Upper lobe of left lung (tissue), 6 donors: ENCODE measurements around the gene SPAG16. TPM values are rescaled to one million over a fixed set of nuclear protein-coding genes. Genes with fewer than 3 reads are reported as not detected.

ENCODE experiments used
- ATAC-seq, 2 donors: fragments of 200-7000 bp; cut with Tn5 transposase; one replicate each; pipeline ENCODE4 v1.9.1; 2022; ENCODE audit warnings: mild to moderate bottlenecking in 2 of 2, moderate library complexity in 2 of 2; ENCODE audit not compliant: low FRiP score in 2 of 2
- DNase-seq, 2 donors: peaks; one replicate each; pipeline ENCODE4 v3.0.0-alpha.2; 2019 to 2020
- H3K27ac ChIP-seq, 4 donors: fragments of 200-600 bp; sonication (generic); one replicate each; pipeline ENCODE4 v1.5.1; 2016 to 2019
- H3K27me3 ChIP-seq, 4 donors: fragments of 200-600 bp; sonication (generic); one replicate each; pipeline ENCODE4 v1.5.1; 2017 to 2019
- H3K36me3 ChIP-seq, 4 donors: fragments of 200-600 bp; sonication (generic); one replicate each; pipeline ENCODE4 v1.5.1; 2016 to 2019
- H3K4me1 ChIP-seq, 4 donors: fragments of 200-600 bp; sonication (generic); one replicate each; pipeline ENCODE4 v1.5.1; 2018 to 2019
- H3K4me3 ChIP-seq, 4 donors: fragments of 200-600 bp; sonication (generic); one replicate each; pipeline ENCODE4 v1.5.1; 2017 to 2019; ENCODE audit warnings: mild to moderate bottlenecking in 2 of 4, moderate library complexity in 1 of 4
- H3K9me3 ChIP-seq, 4 donors: fragments of 200-600 bp; sonication (generic); one replicate each; pipeline ENCODE4 v1.5.1; 2018 to 2019
- CTCF ChIP-seq, 6 experiments: fragments of 450-650 bp in 4 of 6; fragments of 200-600 bp in 2 of 6; sonication (generic) in 2 of 6; IDR thresholded peaks; one replicate each; pipeline ENCODE4 v1.5.1; 2016 to 2019; ENCODE audit warnings: antibody characterized with exemption in 6 of 6
- EP300 ChIP-seq, 4 donors: sonication (generic); formaldehyde crosslinking; IDR thresholded peaks; one replicate each; pipeline ENCODE4 v1.5.1; 2017; ENCODE audit warnings: antibody characterized with exemption in 4 of 4, control low read depth in 2 of 4
- POLR2A ChIP-seq, 4 donors: fragments of 450-650 bp; IDR thresholded peaks; one replicate each; pipeline ENCODE4 v1.5.1; 2016 to 2017; ENCODE audit warnings: antibody characterized with exemption in 4 of 4, mild to moderate bottlenecking in 2 of 4
- POLR2AphosphoS5 ChIP-seq, 2 donors: sonication (generic); formaldehyde crosslinking; IDR thresholded peaks; one replicate each; pipeline ENCODE4 v1.5.1; 2017; ENCODE audit warnings: antibody characterized with exemption in 2 of 2
- WGBS, 2 donors: methylation state at CpG; one replicate each; pipeline ENCODE4 v1.1.5; 2017 to 2018; 5-methylcytosine and 5-hydroxymethylcytosine counted together
- total RNA-seq, 6 donors: library from RNA; depleted of rRNA in 4 of 6; stranded (reverse); fragments of >200 nt in 4 of 6; gene quantifications; one replicate each; pipeline versions ENCODE4 v1.1.0 to v1.2.1, GENCODE V29; 2016 to 2021
- donor health status: DM: no; HTN: no; CAD: no; lungs with moderate emphysema.
- donor health status: DM: no; HTN: yes; CAD: no; lungs with severe emphysema.

The SPAG16 gene
- total RNA-seq, 6 donors from 2014 or later = 9.7 to 65.0 (median 12.9) TPM

GRCh38 chr2:213545481-213545880 is 261.2 kb downstream of the SPAG16 start:
- Histone ChIP-seq H3K4me3 (no peak overlapping the region), H3K36me3 (no peaks in the 10 kb centered on the region), H3K4me1 (no peaks in the 10 kb centered on the region), H3K9me3 (no peaks in the 10 kb centered on the region), H3K27me3 (no peaks in the 10 kb centered on the region), H3K27ac (no peak overlapping the region)
- no peak for DNase-seq
- TF ChIP-seq POLR2A (IDR thresholded peaks at IDR 0.05) (no peak), EP300 (IDR thresholded peaks at IDR 0.05) (no peak), CTCF (IDR thresholded peaks at IDR 0.05) (no peak), POLR2AphosphoS5 (IDR thresholded peaks at IDR 0.05) (no peak)
- WGBS, 2 donors = 39 to 51% methylated on average over 2 of the region's 2 CpGs
- no peak for ATAC-seq

GRCh38 chr2:213545964-213546475 is 261.8 kb downstream of the SPAG16 start:
- no peaks in the 10 kb centered on the region for H3K36me3 ChIP-seq
- TF ChIP-seq EP300 (IDR thresholded peaks at IDR 0.05) (no peak), POLR2A (IDR thresholded peaks at IDR 0.05) (no peak), CTCF (IDR thresholded peaks at IDR 0.05) (no peak), POLR2AphosphoS5 (IDR thresholded peaks at IDR 0.05) (no peak)
- no peak for DNase-seq
- no peaks in the 10 kb centered on the region for H3K9me3 ChIP-seq
- no peak overlapping the region for H3K4me3 ChIP-seq
- no peaks in the 10 kb centered on the region for H3K4me1 ChIP-seq
- no peak overlapping the region for H3K27ac ChIP-seq
- ATAC-seq = no peak
- no peaks in the 10 kb centered on the region for H3K27me3 ChIP-seq

GRCh38 chr2:213551526-213551925 is 267.3 kb downstream of the SPAG16 start:
- Histone ChIP-seq H3K4me3 (no peak overlapping the region), H3K4me1 (no peaks in the 10 kb centered on the region), H3K27me3 (no peaks in the 10 kb centered on the region), H3K9me3 (peaks cover 0 to 4% (median 0%) of the 10 kb centered on the region in 4 donors), H3K36me3 (no peaks in the 10 kb centered on the region), H3K27ac (no peak overlapping the region)
- WGBS, 2 donors = 76 to 81% methylated on average over 1 of the region's 1 CpG
- ATAC-seq = no peak
- no peak for DNase-seq
- TF ChIP-seq EP300 (IDR thresholded peaks at IDR 0.05) = no peak
- TF ChIP-seq CTCF (IDR thresholded peaks at IDR 0.05) = no peak
- TF ChIP-seq POLR2A (IDR thresholded peaks at IDR 0.05) = no peak
- no peak for TF ChIP-seq POLR2AphosphoS5 (IDR thresholded peaks at IDR 0.05)

- DNase-seq = no peak
- no peak for ATAC-seq
- Histone ChIP-seq H3K9me3 (peaks cover 0 to 6% (median 0%) of the 10 kb centered on the region in 4 donors), H3K27me3 (no peaks in the 10 kb centered on the region), H3K4me1 (no peaks in the 10 kb centered on the region), H3K36me3 (no peaks in the 10 kb centered on the region), H3K4me3 (no peak overlapping the region), H3K27ac (no peak overlapping the region)
- 69 to 71% methylated on average over 5 of the region's 5 CpGs for WGBS, 2 donors
- TF ChIP-seq POLR2A (IDR thresholded peaks at IDR 0.05) (no peak), EP300 (IDR thresholded peaks at IDR 0.05) (no peak), CTCF (IDR thresholded peaks at IDR 0.05) (no peak), POLR2AphosphoS5 (IDR thresholded peaks at IDR 0.05) (no peak)
Observed at GRCh38 chr2:213559053-213559452, 274.8 kb downstream of the SPAG16 start.

- no peak overlapping the region for H3K4me3 ChIP-seq
- no peak for TF ChIP-seq POLR2AphosphoS5 (IDR thresholded peaks at IDR 0.05)
- no peaks in the 10 kb centered on the region for H3K27me3 ChIP-seq
- peaks cover 0 to 5% (median 1%) of the 10 kb centered on the region in 4 donors for H3K9me3 ChIP-seq
- H3K27ac ChIP-seq = no peak overlapping the region
- ATAC-seq (no peak), DNase-seq (no peak)
- no peaks in the 10 kb centered on the region for H3K36me3 ChIP-seq
- H3K4me1 ChIP-seq = no peaks in the 10 kb centered on the region
- WGBS, 2 donors = 91 to 94% methylated on average over 3 of the region's 3 CpGs
Observed at GRCh38 chr2:213561759-213562158, 277.5 kb downstream of the SPAG16 start.
